CD4-positive, alpha-beta memory T cell (primary cell): ENCODE data around the gene STIMATE. TPM values are rescaled to one million over a fixed set of nuclear protein-coding genes. Genes with fewer than 3 reads are reported as not detected.

Experiments
- CTCF ChIA-PET: fragments of 350-600 bp; sonication (Branson Sonifier 250); formaldehyde crosslinking; loops from one replicate; lab custom pipeline; 2021; ENCODE audit warnings: inconsistent platforms; ENCODE audit not compliant: partially characterized antibody; lab: Charles Lee
- POLR2A ChIA-PET: fragments of 350-600 bp; sonication (Branson Sonifier 250); formaldehyde crosslinking; loops from one replicate; lab custom pipeline; 2021; ENCODE audit not compliant: partially characterized antibody; lab: Charles Lee
- DNase-seq, 5 donors: peaks; one replicate each; pipeline versions ENCODE4 v3.0.0 to v3.0.0-alpha.2; 2020 to 2022; ENCODE audit warnings: mixed read lengths in 1 of 5
- H3K27ac ChIP-seq: one replicate; pipeline ENCODE4 v1.7.0; 2013; ENCODE audit warnings: low read depth, low read length
- H3K27me3 ChIP-seq: 2 replicates; pipeline ENCODE4 v1.7.0; 2013; ENCODE audit warnings: mild to moderate bottlenecking, low read length, moderate library complexity; ENCODE audit not compliant: insufficient read depth
- H3K36me3 ChIP-seq: 2 replicates; pipeline ENCODE4 v1.7.0; 2013; ENCODE audit warnings: mild to moderate bottlenecking, low read length, moderate library complexity; ENCODE audit not compliant: insufficient read depth
- H3K4me1 ChIP-seq: 2 replicates; pipeline ENCODE4 v1.7.0; 2013; ENCODE audit warnings: mild to moderate bottlenecking, low read length, moderate library complexity; ENCODE audit not compliant: insufficient read depth
- H3K4me3 ChIP-seq, 2 donors: one replicate each; pipeline ENCODE4 v1.7.0; 2013; ENCODE audit warnings: low read length in 2 of 2, mild to moderate bottlenecking in 1 of 2
- H3K9me3 ChIP-seq, 2 donors: one replicate each; pipeline ENCODE4 v1.7.0; 2013; ENCODE audit warnings: low read length in 2 of 2, control low read depth in 1 of 2; ENCODE audit not compliant: control insufficient read depth in 1 of 2
- H3K27ac Mint-ChIP-seq, 7 donors: one replicate each; pipeline ENCODE4 v1.8.0; 2020 to 2021; ENCODE audit warnings: mixed read lengths in 7 of 7, mild to moderate bottlenecking in 6 of 7, inconsistent platforms in 3 of 7, moderate library complexity in 3 of 7
- H3K27me3 Mint-ChIP-seq, 2 donors: one replicate each; pipeline ENCODE4 v1.8.0; 2020 to 2021; ENCODE audit warnings: mixed read lengths in 2 of 2
- H3K36me3 Mint-ChIP-seq, 2 donors: one replicate each; pipeline ENCODE4 v1.8.0; 2020 to 2021; ENCODE audit warnings: mixed read lengths in 2 of 2, inconsistent platforms in 1 of 2, mild to moderate bottlenecking in 1 of 2
- H3K4me1 Mint-ChIP-seq, 4 donors: one replicate each; pipeline ENCODE4 v1.8.0; 2020 to 2021; ENCODE audit warnings: mixed read lengths in 4 of 4, mild to moderate bottlenecking in 1 of 4
- H3K4me3 Mint-ChIP-seq, 8 donors: one replicate each; pipeline ENCODE4 v1.8.0; 2020 to 2021; ENCODE audit warnings: mixed read lengths in 8 of 8, mild to moderate bottlenecking in 7 of 8, moderate library complexity in 6 of 8, inconsistent platforms in 3 of 8
- H3K9me3 Mint-ChIP-seq, 8 donors: one replicate each; pipeline ENCODE4 v1.8.0; 2020 to 2021; ENCODE audit warnings: mixed read lengths in 8 of 8, mild to moderate bottlenecking in 5 of 8, inconsistent platforms in 3 of 8, moderate library complexity in 1 of 8
- intact Hi-C: fragments of 100-400 bp; cut with micrococcal nuclease; formaldehyde crosslinking; loops from one replicate; pipeline ENCODE4 v1.15.1; 2023
- polyA plus RNA-seq, 2 donors: library from polyadenylated mRNA; unstranded; fragments of 300-500 nt; fragmentation: Illumina TruSeq; gene quantifications; one replicate each; pipeline ENCODE4 v1.2.3, GENCODE V29; 2021
- total RNA-seq, 2 experiments: library from RNA; stranded (reverse); gene quantifications; one replicate each; pipeline ENCODE4 v1.2.3, GENCODE V29; 2021

Gene STIMATE
- total and polyA plus RNA-seq, 4 experiments from 2014 or later: 7.7 to 58.6 (median 32.0) TPM

DNA sequence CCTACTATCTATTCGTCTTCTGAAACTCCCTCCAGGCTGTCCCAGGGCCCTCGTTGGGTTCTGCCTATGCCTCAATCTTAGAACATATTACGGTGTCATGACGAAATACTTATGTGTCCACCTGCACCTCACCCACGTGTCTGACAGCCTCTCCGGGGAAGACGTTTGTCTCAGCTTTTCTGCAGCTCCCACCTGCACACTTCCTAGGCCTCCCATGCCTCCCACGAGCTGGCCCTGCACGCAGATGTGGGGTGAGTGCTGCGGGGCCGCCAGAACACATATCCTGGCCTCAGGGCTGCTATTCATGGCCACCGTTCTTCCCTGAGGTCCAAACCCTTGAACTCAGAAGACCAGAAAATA is 55.4 kb downstream of the STIMATE start:
- no peaks in the 10 kb centered on the region for H3K9me3 ChIP-seq
- no peaks in the 10 kb centered on the region for H3K9me3 Mint-ChIP-seq
- no peak for DNase-seq
- no peak overlapping the region for H3K27ac ChIP-seq
- CTCF ChIA-PET: no interaction called here
- H3K27ac Mint-ChIP-seq: peak overlapping the region in 1 of 7 donors; percentile 66
- peaks cover 33% of the 10 kb centered on the region for H3K36me3 ChIP-seq
- no peak overlapping the region for H3K4me3 Mint-ChIP-seq
- peaks cover 23% of the 10 kb centered on the region for H3K4me1 ChIP-seq
- H3K27me3 Mint-ChIP-seq: no peaks in the 10 kb centered on the region
- H3K4me3 ChIP-seq: no peak overlapping the region
- H3K27me3 ChIP-seq: no peaks in the 10 kb centered on the region
- intact Hi-C loops: no loop called here
- peaks cover 21 to 34% (median 25%) of the 10 kb centered on the region in 4 donors for H3K4me1 Mint-ChIP-seq
- H3K36me3 Mint-ChIP-seq: peaks cover 35 to 43% of the 10 kb centered on the region in 2 donors
- POLR2A ChIA-PET: no interaction called here

- ChIA-PET POLR2A (no interaction called here), CTCF (no interaction called here)
- no peaks in the 10 kb centered on the region for H3K9me3 Mint-ChIP-seq
- Histone ChIP-seq H3K36me3 (peaks cover 33% of the 10 kb centered on the region), H3K27ac (no peak overlapping the region), H3K4me3 (no peak overlapping the region), H3K4me1 (peaks cover 23% of the 10 kb centered on the region), H3K27me3 (no peaks in the 10 kb centered on the region), H3K9me3 (no peaks in the 10 kb centered on the region)
- peaks cover 21 to 34% (median 25%) of the 10 kb centered on the region in 4 donors for H3K4me1 Mint-ChIP-seq
- no peak for DNase-seq
- intact Hi-C loops: no loop called here
- no peaks in the 10 kb centered on the region for H3K27me3 Mint-ChIP-seq
- H3K27ac Mint-ChIP-seq: peak overlapping the region in 5 of 7 donors; percentile 52 to 85 (median 66)
- no peak overlapping the region for H3K4me3 Mint-ChIP-seq
- peaks cover 35 to 44% of the 10 kb centered on the region in 2 donors for H3K36me3 Mint-ChIP-seq
Observed at GRCh38 chr3:52841211-52841980, 56.0 kb downstream of the STIMATE start.

DNA sequence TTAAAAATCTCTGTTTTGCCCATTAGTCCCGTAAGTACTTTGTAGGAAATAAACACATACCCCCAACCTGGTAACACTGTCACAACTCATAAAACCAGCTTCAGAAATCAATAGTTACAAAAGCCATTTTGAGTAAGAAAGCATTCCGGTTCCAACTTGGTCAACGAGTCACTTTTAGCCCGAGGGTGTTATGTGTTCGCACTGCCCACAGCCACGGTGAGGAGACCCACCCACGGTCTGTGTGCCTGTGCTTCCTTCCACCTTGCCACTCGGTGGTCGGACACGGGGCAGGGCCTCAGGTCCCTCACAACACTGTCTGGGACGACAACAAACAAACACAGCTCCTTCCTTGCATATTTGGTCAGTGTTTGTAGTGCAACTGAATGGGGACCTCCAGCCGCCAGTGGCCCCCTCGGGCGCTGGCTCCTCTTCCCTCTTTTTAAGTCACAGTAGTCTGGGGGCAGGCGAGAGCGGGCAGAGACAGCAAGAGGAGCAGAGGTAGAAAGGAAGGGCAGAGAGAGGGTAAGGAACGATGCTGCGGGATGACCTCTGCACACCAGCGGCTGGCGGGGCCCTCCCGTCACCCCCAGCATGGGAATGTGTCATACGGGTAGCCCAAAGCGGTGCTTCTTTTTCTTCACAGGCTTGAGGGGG is 57.3 kb downstream of the STIMATE start:
- ChIA-PET POLR2A (no interaction called here), CTCF (interaction anchor here (1.6 kb wide), 1 partner anchor 54 kb away, joined by 4 read pairs; no protein-coding TSS in a partner anchor)
- Histone ChIP-seq H3K9me3 (no peaks in the 10 kb centered on the region), H3K4me3 (no peak overlapping the region), H3K4me1 (peaks cover 23% of the 10 kb centered on the region), H3K36me3 (peaks cover 33% of the 10 kb centered on the region), H3K27me3 (no peaks in the 10 kb centered on the region), H3K27ac (no peak overlapping the region)
- intact Hi-C loops: no loop called here
- Mint-ChIP-seq H3K36me3 (peaks cover 35 to 46% of the 10 kb centered on the region in 2 donors), H3K27ac (peak overlapping the region in 3 of 7 donors; percentile 1 to 64 (median 27)), H3K9me3 (no peaks in the 10 kb centered on the region), H3K4me1 (peaks cover 21 to 34% (median 25%) of the 10 kb centered on the region in 4 donors), H3K4me3 (no peak overlapping the region), H3K27me3 (no peaks in the 10 kb centered on the region)
- DNase-seq: no peak

GRCh38 chr3:52839268-52839575 is 58.1 kb downstream of the STIMATE start:
- Mint-ChIP-seq H3K4me3 (peak overlapping the region in 1 of 8 donors; percentile 41), H3K27ac (peak overlapping the region in 2 of 7 donors; percentile 57 to 64), H3K4me1 (peaks cover 21 to 34% (median 25%) of the 10 kb centered on the region in 4 donors), H3K9me3 (no peaks in the 10 kb centered on the region), H3K27me3 (no peaks in the 10 kb centered on the region), H3K36me3 (peaks cover 35 to 41% of the 10 kb centered on the region in 2 donors)
- H3K36me3 ChIP-seq: peaks cover 31% of the 10 kb centered on the region
- intact Hi-C loops: no loop called here
- ChIA-PET POLR2A (no interaction called here), CTCF (interaction anchor here (1.6 kb wide), 1 partner anchor 54 kb away, joined by 4 read pairs; no protein-coding TSS in a partner anchor)
- no peak overlapping the region for H3K4me3 ChIP-seq
- no peak overlapping the region for H3K27ac ChIP-seq
- no peaks in the 10 kb centered on the region for H3K9me3 ChIP-seq
- peaks cover 23% of the 10 kb centered on the region for H3K4me1 ChIP-seq
- DNase-seq: no peak
- no peaks in the 10 kb centered on the region for H3K27me3 ChIP-seq

DNA sequence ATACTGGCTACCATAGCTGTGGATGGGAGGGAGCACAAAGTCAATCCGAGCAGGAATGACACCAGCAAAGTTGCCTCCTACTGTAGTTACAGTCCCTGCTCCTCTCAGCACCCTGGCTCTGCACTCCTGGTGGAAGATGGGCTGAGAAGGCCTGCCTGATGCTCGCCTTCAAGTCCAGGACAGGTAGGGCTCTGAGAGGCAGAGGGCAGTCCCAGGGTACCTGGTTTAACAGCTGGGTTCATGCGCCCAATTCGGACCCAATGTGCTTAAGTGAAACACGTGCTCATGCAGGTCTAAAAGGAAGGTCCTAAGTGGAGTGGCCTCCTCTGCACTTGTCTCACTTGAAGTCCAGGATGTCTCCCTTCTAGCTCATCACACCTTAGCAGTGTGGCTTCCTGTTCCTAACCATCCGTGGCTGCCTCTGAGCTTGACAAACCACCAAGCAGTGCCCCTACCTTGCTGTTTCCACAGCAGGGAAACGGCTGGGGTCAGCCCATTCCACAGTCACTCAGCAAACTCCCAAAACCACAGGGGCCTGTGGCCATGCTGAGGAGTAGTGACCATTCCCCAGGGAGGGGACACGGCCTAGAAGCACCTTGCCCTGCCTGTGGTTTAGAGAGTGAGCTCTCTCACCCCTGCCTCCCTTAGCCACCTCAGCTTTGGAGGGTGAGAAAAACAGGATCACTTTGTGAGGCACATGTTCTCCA is 58.6 kb downstream of the STIMATE start:
- Mint-ChIP-seq H3K9me3 (no peaks in the 10 kb centered on the region), H3K4me1 (peaks cover 21 to 34% (median 25%) of the 10 kb centered on the region in 4 donors), H3K27ac (peak overlapping the region in 4 of 7 donors; percentile 8 to 59 (median 38)), H3K27me3 (no peaks in the 10 kb centered on the region), H3K4me3 (peak overlapping the region in 3 of 8 donors; percentile 30 to 59 (median 41)), H3K36me3 (peaks cover 34 to 40% of the 10 kb centered on the region in 2 donors)
- CTCF ChIA-PET: interaction anchor here (0.6 to 1.6 kb wide), 5 partner anchors 10 to 81 kb away, joined by 3 to 5 read pairs (median 3); no protein-coding TSS in a partner anchor
- no peak overlapping the region for H3K4me3 ChIP-seq
- DNase-seq: peak in 2 of 5 donors; percentile 6 to 33
- peaks cover 23% of the 10 kb centered on the region for H3K4me1 ChIP-seq
- intact Hi-C loops: no loop called here
- H3K9me3 ChIP-seq: no peaks in the 10 kb centered on the region
- POLR2A ChIA-PET: no interaction called here
- H3K27ac ChIP-seq: no peak overlapping the region
- peaks cover 26% of the 10 kb centered on the region for H3K36me3 ChIP-seq
- no peaks in the 10 kb centered on the region for H3K27me3 ChIP-seq

DNA sequence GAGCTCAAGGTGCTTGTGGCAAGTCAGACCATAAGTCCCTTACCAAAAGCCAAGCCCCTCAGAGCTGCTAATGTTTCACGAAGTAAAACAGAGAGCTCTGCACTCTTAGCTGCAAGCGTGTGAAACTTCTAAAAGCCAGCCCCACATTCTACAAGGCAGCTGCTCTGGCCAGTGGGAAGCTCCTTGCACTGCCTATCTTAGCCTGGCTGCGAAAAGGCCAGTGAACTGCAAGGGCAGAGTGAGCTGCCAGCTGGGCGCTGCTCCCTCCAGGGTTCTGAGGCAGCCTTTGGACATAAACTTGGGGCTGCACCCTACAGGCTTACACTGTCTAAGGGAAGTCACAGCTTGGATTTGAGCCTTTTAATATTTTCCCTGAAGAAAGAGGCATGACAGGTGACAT is 60.4 kb downstream of the STIMATE start:
- Mint-ChIP-seq H3K27me3 (no peaks in the 10 kb centered on the region), H3K36me3 (peaks cover 25 to 33% of the 10 kb centered on the region in 2 donors), H3K9me3 (no peaks in the 10 kb centered on the region), H3K4me3 (no peak overlapping the region), H3K4me1 (peaks cover 21 to 34% (median 25%) of the 10 kb centered on the region in 4 donors), H3K27ac (peak overlapping the region in 1 of 7 donors; percentile 49)
- CTCF ChIA-PET: interaction anchor here (0.6 to 0.8 kb wide), 2 partner anchors 13 to 658 kb away, joined by 3 read pairs; no protein-coding TSS in a partner anchor
- Histone ChIP-seq H3K4me3 (no peak overlapping the region), H3K27me3 (no peaks in the 10 kb centered on the region), H3K36me3 (peaks cover 14% of the 10 kb centered on the region), H3K4me1 (peaks cover 23% of the 10 kb centered on the region), H3K27ac (no peak overlapping the region), H3K9me3 (no peaks in the 10 kb centered on the region)
- intact Hi-C loops: no loop called here
- POLR2A ChIA-PET: no interaction called here
- no peak for DNase-seq

DNA sequence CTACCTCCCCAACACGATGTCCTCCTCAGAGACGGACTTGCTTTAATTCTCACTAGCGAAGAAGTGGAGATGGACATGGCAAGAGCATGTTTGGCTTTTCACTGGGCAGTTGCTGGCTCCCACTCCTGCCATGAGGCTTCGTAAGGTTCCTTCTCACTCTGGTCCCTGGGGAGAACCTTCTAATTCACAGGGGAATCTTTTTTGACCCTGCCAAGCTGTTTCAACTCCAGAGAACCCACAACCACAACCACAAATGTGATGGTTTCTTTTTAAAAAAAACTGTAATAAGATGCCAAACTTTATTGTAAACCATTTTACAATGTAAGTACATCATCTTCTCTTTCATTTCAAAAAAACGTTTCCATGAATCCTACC is 60.9 kb downstream of the STIMATE start:
- Mint-ChIP-seq H3K4me3 (no peak overlapping the region), H3K27me3 (no peaks in the 10 kb centered on the region), H3K27ac (no peak overlapping the region), H3K4me1 (peaks cover 20 to 34% (median 24%) of the 10 kb centered on the region in 4 donors), H3K9me3 (no peaks in the 10 kb centered on the region), H3K36me3 (peaks cover 20 to 28% of the 10 kb centered on the region in 2 donors)
- intact Hi-C loops: no loop called here
- Histone ChIP-seq H3K36me3 (peaks cover 9% of the 10 kb centered on the region), H3K4me3 (no peak overlapping the region), H3K27ac (no peak overlapping the region), H3K27me3 (no peaks in the 10 kb centered on the region), H3K9me3 (no peaks in the 10 kb centered on the region), H3K4me1 (peaks cover 23% of the 10 kb centered on the region)
- DNase-seq: no peak
- CTCF ChIA-PET: interaction anchor here (0.8 kb wide), 1 partner anchor 14 kb away, joined by 3 read pairs; no protein-coding TSS in a partner anchor
- POLR2A ChIA-PET: no interaction called here
